ENCODE results near the gene MAPK8IP1. TPM values are rescaled to one million over a fixed set of nuclear protein-coding genes. Genes with fewer than 3 reads are reported as not detected.
"Not testable (repeated sequence)": the region's sequence is repeated elsewhere in the genome, so short reads cannot be mapped to it uniquely, and the experiment has no call there.

The MAPK8IP1 gene
- total RNA-seq, 3 donors from 2014 or later = 1.6 to 12.3 (median 2.5) TPM

DNA sequence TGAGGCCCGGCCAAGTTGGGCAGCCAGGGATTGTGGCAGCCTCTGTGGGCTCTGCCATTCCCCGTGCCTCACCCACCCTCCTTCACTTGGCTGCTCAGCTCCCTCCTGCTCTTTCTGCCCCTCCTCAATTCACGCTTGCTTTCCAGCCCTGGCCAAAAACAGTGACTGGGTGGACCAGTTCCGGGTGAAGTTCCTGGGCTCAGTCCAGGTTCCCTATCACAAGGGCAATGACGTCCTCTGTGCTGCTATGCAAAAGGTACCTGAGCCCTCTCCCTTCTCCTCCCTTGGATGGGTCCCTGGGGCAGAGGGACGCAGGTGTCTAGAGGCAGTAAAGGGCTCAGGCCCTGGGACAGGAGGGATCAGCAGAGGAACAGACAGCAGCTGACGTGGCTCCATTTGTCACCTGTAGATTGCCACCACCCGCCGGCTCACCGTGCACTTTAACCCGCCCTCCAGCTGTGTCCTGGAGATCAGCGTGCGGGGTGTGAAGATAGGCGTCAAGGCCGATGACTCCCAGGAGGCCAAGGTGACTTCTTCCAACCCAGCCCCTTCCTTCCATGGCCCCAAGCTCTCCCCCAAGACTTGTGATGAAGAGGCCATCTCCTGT, 19.0 kb downstream of the MAPK8IP1 start:
- TF ChIP-seq, protein P1, sequence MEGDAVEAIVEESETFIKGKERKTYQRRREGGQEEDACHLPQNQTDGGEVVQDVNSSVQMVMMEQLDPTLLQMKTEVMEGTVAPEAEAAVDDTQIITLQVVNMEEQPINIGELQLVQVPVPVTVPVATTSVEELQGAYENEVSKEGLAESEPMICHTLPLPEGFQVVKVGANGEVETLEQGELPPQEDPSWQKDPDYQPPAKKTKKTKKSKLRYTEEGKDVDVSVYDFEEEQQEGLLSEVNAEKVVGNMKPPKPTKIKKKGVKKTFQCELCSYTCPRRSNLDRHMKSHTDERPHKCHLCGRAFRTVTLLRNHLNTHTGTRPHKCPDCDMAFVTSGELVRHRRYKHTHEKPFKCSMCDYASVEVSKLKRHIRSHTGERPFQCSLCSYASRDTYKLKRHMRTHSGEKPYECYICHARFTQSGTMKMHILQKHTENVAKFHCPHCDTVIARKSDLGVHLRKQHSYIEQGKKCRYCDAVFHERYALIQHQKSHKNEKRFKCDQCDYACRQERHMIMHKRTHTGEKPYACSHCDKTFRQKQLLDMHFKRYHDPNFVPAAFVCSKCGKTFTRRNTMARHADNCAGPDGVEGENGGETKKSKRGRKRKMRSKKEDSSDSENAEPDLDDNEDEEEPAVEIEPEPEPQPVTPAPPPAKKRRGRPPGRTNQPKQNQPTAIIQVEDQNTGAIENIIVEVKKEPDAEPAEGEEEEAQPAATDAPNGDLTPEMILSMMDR (IDR thresholded peaks at IDR 0.05) = no peak
- intact Hi-C loops (cut with DNase I, micrococcal nuclease) = no loop called here
- Histone ChIP-seq H3K36me3 (ENCODE audit: low read depth) (no peaks in the 10 kb centered on the region), H3K4me1 (ENCODE audit: low read depth) (peaks cover 4% of the 10 kb centered on the region), H3K4me3 (no peak overlapping the region), H3K9me3 (no peaks in the 10 kb centered on the region)
- no peak for DNase-seq
- ATAC-seq = peak; percentile 31

DNA sequence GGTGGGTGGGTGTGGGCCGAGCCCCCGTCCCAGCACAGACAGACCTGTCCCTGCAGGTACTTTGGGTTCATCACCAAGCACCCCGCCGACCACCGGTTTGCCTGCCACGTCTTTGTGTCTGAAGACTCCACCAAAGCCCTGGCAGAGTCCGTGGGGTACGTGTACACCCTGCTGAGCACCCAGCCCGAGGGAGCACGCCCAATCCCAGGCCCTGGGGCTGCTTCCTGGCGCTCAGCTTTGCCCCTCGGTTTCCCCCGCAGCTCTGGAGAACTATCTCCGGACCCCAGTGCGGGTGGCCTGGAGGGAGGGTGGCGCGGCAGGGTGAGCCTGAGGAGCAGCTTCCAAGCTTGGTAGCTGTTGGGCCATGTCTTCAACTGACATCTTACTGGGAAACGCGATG, 19.6 kb downstream of the MAPK8IP1 start:
- TF ChIP-seq, protein P1 (IDR thresholded peaks at IDR 0.05) = no peak
- Histone ChIP-seq H3K36me3 (ENCODE audit: low read depth) (no peaks in the 10 kb centered on the region), H3K4me3 (no peak overlapping the region), H3K4me1 (ENCODE audit: low read depth) (peaks cover 2% of the 10 kb centered on the region), H3K9me3 (no peaks in the 10 kb centered on the region)
- DNase-seq = no peak
- intact Hi-C loops (cut with DNase I, micrococcal nuclease) = no loop called here
- no peak for ATAC-seq

DNA sequence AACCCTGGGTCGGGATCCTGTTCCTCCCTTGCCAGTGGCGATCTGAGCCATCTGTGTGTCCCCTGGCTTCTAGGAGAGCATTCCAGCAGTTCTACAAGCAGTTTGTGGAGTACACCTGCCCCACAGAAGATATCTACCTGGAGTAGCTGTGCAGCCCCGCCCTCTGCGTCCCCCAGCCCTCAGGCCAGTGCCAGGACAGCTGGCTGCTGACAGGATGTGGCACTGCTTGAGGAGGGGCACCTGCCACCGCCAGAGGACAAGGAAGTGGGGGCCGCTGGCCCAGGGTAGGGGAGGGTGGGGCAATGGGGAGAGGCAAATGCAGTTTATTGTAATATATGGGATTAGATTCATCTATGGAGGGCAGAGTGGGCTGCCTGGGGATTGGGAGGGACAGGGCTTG, 20.1 kb downstream of the MAPK8IP1 start:
- H3K36me3 ChIP-seq (ENCODE audit: low read depth); H3K9me3 ChIP-seq; intact Hi-C loops (cut with DNase I, micrococcal nuclease); DNase-seq; H3K4me1 ChIP-seq (ENCODE audit: low read depth); H3K4me3 ChIP-seq: not testable (repeated sequence)
- ATAC-seq = peak; percentile 32

DNA sequence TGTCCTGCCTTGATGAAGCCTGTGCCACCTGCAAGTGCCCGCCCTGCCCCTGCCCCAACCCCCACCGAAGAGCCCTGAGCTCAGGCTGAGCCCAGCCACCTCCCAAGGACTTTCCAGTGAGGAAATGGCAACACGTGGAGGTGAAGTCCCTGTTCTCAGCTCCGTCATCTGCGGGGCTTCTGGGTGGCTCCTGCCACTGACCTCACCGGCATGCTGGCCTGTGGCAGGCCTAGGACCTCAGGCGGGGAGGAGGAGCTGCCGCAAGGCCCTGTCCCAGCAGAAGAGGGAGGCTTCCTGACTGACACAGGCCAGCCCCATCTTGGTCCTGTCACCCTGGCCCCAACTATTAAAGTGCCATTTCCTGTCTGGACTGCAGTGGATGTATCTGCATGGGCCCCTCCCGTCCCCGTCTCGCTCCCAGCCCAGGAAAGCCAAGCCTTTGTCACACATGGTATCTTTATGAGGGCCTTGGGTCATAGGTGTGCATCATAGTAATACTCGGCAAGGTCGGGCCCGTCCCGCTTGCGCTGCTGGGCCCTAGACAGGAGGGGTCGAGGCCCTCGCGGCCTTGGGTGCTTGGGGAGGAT, 20.7 kb downstream of the MAPK8IP1 start:
- H3K4me1 ChIP-seq (ENCODE audit: low read depth) = no peaks in the 10 kb centered on the region
- ATAC-seq (peak; percentile 78), DNase-seq (peak in 1 of 3 donors; percentile 58)
- H3K4me3 ChIP-seq = no peak overlapping the region
- H3K9me3 ChIP-seq = no peaks in the 10 kb centered on the region
- H3K36me3 ChIP-seq (ENCODE audit: low read depth) = peaks cover 4% of the 10 kb centered on the region
- intact Hi-C loops (cut with DNase I, micrococcal nuclease) = no loop called here
- TF ChIP-seq, protein P1 (IDR thresholded peaks at IDR 0.05) = no peak

DNA sequence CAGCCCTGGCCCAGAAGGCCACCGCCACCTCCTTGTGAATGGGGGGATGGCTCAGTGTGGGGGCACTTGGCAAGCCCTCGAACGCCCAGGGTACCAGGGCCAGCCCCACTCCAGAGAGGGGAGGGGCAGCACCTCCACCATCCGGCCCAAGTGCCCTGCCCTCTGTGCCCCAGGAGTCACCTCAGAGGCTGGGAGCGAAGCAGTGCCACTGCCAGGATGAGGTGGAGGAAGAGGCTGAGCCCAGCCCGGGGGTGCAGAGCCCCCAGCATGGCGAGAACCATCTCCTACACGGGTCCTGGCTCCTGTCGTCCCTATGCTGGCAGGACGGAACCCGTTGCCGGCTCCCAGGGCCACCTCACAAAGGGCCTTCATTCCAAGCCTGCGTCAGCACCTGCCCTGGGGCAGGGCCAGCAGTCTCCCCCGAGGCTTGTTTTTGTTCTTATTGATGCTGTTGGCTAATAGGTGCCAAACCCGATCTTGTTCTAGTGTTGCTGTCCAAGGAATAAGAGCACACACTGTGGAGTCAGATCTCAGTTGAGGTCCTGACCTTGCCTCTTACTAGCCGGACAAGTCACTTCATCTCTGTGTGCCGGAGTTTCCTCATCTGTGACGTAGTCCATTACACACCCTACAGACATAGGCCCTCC, 21.6 kb downstream of the MAPK8IP1 start, which contains the start of gene FREY1:
FREY1 (minus strand) TSS at position 307 of the 647 bp plus-strand sequence; CDS start at position 281, 26 bp downstream.
- no peak within 1 kb of the TSS for H3K4me3 ChIP-seq
- no peak for DNase-seq
- TF ChIP-seq, protein P1 (IDR thresholded peaks at IDR 0.05) = no peak
- no peak for ATAC-seq
- peaks cover 4% of the 10 kb centered on the region for H3K36me3 ChIP-seq (ENCODE audit: low read depth)
- H3K4me1 ChIP-seq (ENCODE audit: low read depth) = no peaks in the 10 kb centered on the region
- H3K9me3 ChIP-seq = no peaks in the 10 kb centered on the region
- intact Hi-C loops (cut with DNase I, micrococcal nuclease) = no loop called here

DNA sequence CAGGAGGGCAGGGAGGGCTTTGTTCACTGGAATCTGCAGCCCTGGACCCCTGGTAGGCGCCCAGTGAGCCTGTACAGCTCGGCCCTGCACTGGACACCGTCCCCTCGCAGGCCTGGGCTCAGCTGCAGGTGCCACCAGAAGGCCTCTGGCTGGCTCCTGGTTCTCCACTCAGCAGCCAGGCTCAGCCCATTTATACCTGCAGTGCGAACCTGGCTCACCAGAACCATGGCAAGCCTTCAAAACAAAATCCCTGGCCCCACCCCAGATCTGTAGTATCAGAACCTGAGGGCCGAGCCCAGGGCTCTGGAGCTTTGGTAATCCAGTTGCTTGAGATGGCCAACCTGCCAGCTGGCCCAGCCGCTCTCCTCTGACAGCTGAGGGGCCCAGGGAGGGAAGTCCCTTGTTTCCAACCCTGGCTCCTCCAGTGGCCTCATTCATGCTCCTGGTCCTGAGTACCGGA, 22.5 kb downstream of the MAPK8IP1 start:
- H3K36me3 ChIP-seq (ENCODE audit: low read depth) = peaks cover 4% of the 10 kb centered on the region
- intact Hi-C loops (cut with DNase I, micrococcal nuclease) = no loop called here
- TF ChIP-seq, protein P1 (IDR thresholded peaks at IDR 0.05) = no peak
- no peak for ATAC-seq
- no peak overlapping the region for H3K4me3 ChIP-seq
- no peak for DNase-seq
- no peaks in the 10 kb centered on the region for H3K4me1 ChIP-seq (ENCODE audit: low read depth)
- no peaks in the 10 kb centered on the region for H3K9me3 ChIP-seq

All from mucosa of descending colon (tissue), 3 donors.